Measurements from ENCODE around the gene PLXNA2. TPM values are rescaled to one million over a fixed set of nuclear protein-coding genes. Genes with fewer than 3 reads are reported as not detected.

The PLXNA2 gene
- total and polyA plus RNA-seq, 2 donors (not counting 3 experiments of a cell fraction or from before 2014, with no cell fraction given): 42.6 to 229 TPM

GRCh38 chr1:208181364-208181763 lies 62.8 kb downstream of the PLXNA2 start:
- Histone ChIP-seq H4K20me1 (replicated peaks; ENCODE audit: control insufficient read depth, extremely low read depth, insufficient read depth, low read length) (no peaks in the 10 kb centered on the region), H2AFZ (ENCODE audit: low read depth, low read length) (no peak overlapping the region), H3K9ac (replicated peaks; ENCODE audit: extremely low read depth, insufficient read depth, low read length) (no peak overlapping the region), H3K4me2 (ENCODE audit: insufficient read depth, low read length) (no peak overlapping the region), H3K9me3 (replicated peaks; ENCODE audit: control insufficient read depth, insufficient read depth, low read length) (no peaks in the 10 kb centered on the region), H3K27ac (ENCODE audit: insufficient read depth, low read depth, low read length) (no peak overlapping the region), H3K4me3 (replicated peaks in 1 of 3; ENCODE audit: insufficient read depth in 1 of 3, low read depth in 1 of 3, low read length in 3 of 3) (no peak overlapping the region), H3K36me3 (ENCODE audit: control insufficient read depth in 2 of 2, extremely low read depth in 1 of 2, insufficient read depth in 2 of 2, low read length in 2 of 2) (no peaks in the 10 kb centered on the region), H3K4me1 (ENCODE audit: control insufficient read depth, extremely low read depth, insufficient read depth, low read length) (peaks cover 67% of the 10 kb centered on the region), H3K9me1 (replicated peaks; ENCODE audit: control insufficient read depth, extremely low read depth, insufficient read depth, low read length) (no peaks in the 10 kb centered on the region), H3K79me2 (ENCODE audit: control insufficient read depth, insufficient read depth, low read length) (peaks cover 95% of the 10 kb centered on the region), H3K27me3 (ENCODE audit: control insufficient read depth in 2 of 2, insufficient read depth in 2 of 2, low read length in 2 of 2) (no peaks in the 10 kb centered on the region)
- ChIA-PET CTCF (interaction anchor here (0.6 to 4.8 kb wide), 5 partner anchors 21 to 217 kb away, joined by 3 to 52 read pairs (median 5); no protein-coding TSS in a partner anchor), POLR2A (interaction anchor here (2.2 kb wide), 1 partner anchor 22 kb away, joined by 7 read pairs; no protein-coding TSS in a partner anchor)
- dilution Hi-C loops (cut with MboI; ENCODE audit: extremely low pct_ligation_motif_present, low sequenced_read_pairs) (loop anchor here (5.0 kb wide), 1 partner anchor 56 kb away; no protein-coding TSS in a partner anchor), intact Hi-C loops (cut with micrococcal nuclease) (no loop called here)
- no peak for FAIRE-seq
- no peak for TF ChIP-seq CTCF (IDR thresholded peaks at IDR 0.05; ENCODE audit: extremely low read depth in 1 of 2, insufficient read depth in 1 of 2, low read depth in 1 of 2, low read length in 2 of 2)
- DNase-seq (ENCODE audit: low read depth, low spot score): no peak
- no TSS peak for BruUV-seq (replicated peaks)

DNA sequence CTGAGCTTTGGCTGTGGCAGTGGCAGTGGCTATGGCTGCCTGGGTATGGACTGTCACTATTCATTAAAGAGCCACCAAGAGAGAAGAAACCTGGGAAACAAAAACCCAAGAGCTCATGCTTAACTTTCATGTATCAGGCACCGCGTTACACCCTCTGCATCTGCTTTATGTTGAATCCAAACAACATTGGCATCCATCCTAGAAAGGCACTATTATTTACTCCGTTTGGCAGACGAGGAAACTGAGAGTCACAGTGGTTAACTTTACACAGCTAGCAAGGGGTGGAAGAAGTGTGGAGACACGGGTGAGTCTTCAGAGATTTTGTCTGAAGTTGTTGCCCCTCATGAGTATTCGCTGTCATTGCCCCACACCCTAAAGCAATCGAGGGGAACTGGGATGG lies 63.8 kb downstream of the PLXNA2 start:
- DNase-seq (ENCODE audit: low read depth, low spot score) (no peak), FAIRE-seq (peak; percentile 44)
- Histone ChIP-seq H3K27ac (ENCODE audit: insufficient read depth, low read depth, low read length) (no peak overlapping the region), H3K4me2 (ENCODE audit: insufficient read depth, low read length) (no peak overlapping the region), H3K9me1 (replicated peaks; ENCODE audit: control insufficient read depth, extremely low read depth, insufficient read depth, low read length) (no peaks in the 10 kb centered on the region), H2AFZ (ENCODE audit: low read depth, low read length) (no peak overlapping the region), H4K20me1 (replicated peaks; ENCODE audit: control insufficient read depth, extremely low read depth, insufficient read depth, low read length) (no peaks in the 10 kb centered on the region), H3K4me1 (ENCODE audit: control insufficient read depth, extremely low read depth, insufficient read depth, low read length) (peaks cover 68% of the 10 kb centered on the region), H3K27me3 (ENCODE audit: control insufficient read depth in 2 of 2, insufficient read depth in 2 of 2, low read length in 2 of 2) (no peaks in the 10 kb centered on the region), H3K4me3 (replicated peaks in 1 of 3; ENCODE audit: insufficient read depth in 1 of 3, low read depth in 1 of 3, low read length in 3 of 3) (no peak overlapping the region), H3K36me3 (ENCODE audit: control insufficient read depth in 2 of 2, extremely low read depth in 1 of 2, insufficient read depth in 2 of 2, low read length in 2 of 2) (no peaks in the 10 kb centered on the region), H3K79me2 (ENCODE audit: control insufficient read depth, insufficient read depth, low read length) (peaks cover 96% of the 10 kb centered on the region), H3K9ac (replicated peaks; ENCODE audit: extremely low read depth, insufficient read depth, low read length) (no peak overlapping the region), H3K9me3 (replicated peaks; ENCODE audit: control insufficient read depth, insufficient read depth, low read length) (no peaks in the 10 kb centered on the region)
- no TSS peak for BruUV-seq (replicated peaks)
- CTCF ChIA-PET: interaction anchor here (0.6 to 3.1 kb wide), 6 partner anchors 15 to 51 kb away, joined by 3 to 8 read pairs (median 3); no protein-coding TSS in a partner anchor
- TF ChIP-seq CTCF (IDR thresholded peaks at IDR 0.05; ENCODE audit: extremely low read depth in 1 of 2, insufficient read depth in 1 of 2, low read depth in 1 of 2, low read length in 2 of 2): no peak
- no peak for TF ChIP-seq MYC (IDR thresholded peaks at IDR 0.05; ENCODE audit: low read depth, low read length)
- TF ChIP-seq, protein P1, sequence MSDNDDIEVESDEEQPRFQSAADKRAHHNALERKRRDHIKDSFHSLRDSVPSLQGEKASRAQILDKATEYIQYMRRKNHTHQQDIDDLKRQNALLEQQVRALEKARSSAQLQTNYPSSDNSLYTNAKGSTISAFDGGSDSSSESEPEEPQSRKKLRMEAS (IDR thresholded peaks at IDR 0.05; ENCODE audit: insufficient read depth, insufficient read length): no peak
- TF ChIP-seq EZH2 (IDR thresholded peaks at IDR 0.05; ENCODE audit: borderline replicate concordance, low read depth, low read length, severe bottlenecking): no peak
- TF ChIP-seq GATA2 (IDR thresholded peaks at IDR 0.05; ENCODE audit: insufficient read depth, insufficient read length, low read depth, low read length): no peak
- intact Hi-C loops (cut with micrococcal nuclease) (no loop called here), dilution Hi-C loops (cut with MboI; ENCODE audit: extremely low pct_ligation_motif_present, low sequenced_read_pairs) (loop anchor here (5.0 kb wide), 1 partner anchor 57 kb away; no protein-coding TSS in a partner anchor)
- POLR2A ChIA-PET: interaction anchor here (1.0 to 2.2 kb wide), 2 partner anchors 12 to 23 kb away, joined by 3 to 7 read pairs; no protein-coding TSS in a partner anchor
